NCI-H69 (cell line): ENCODE data around the gene CCDC175.
A peak's percentile ranks its signal among the peaks of the same experiment; 100 is the strongest.

Experiments used
- DNase-seq: peaks from one replicate; lab custom pipeline; 2025; lab: John Stamatoyannopoulos, UW

Gene CCDC175

GRCh38 chr14:59540852-59541251 is 35.8 kb downstream of the CCDC175 start:
- DNase-seq = no peak

- no peak for DNase-seq
These were observed 37.7 kb downstream of the CCDC175 start for GRCh38 chr14:59538936-59539335.

- DNase-seq = no peak
These were observed 39.1 kb downstream of the CCDC175 start for GRCh38 chr14:59537476-59537875.

- DNase-seq = peak; percentile 61
These were observed 42.1 kb downstream of the CCDC175 start for GRCh38 chr14:59534361-59534987.

- DNase-seq = peak; percentile 41
These were observed 44.2 kb downstream of the CCDC175 start for GRCh38 chr14:59532419-59532818.

- DNase-seq = no peak
These were observed 46.3 kb downstream of the CCDC175 start for GRCh38 chr14:59530349-59530748.

GRCh38 chr14:59529189-59529588 is 47.4 kb downstream of the CCDC175 start:
- peak; percentile 91 for DNase-seq

- DNase-seq = no peak
These were observed 56.4 kb downstream of the CCDC175 start for GRCh38 chr14:59520224-59520623.

GRCh38 chr14:59511916-59512575 is 64.6 kb downstream of the CCDC175 start:
- DNase-seq = peak; percentile 73

GRCh38 chr14:59510966-59511365 is 65.6 kb downstream of the CCDC175 start:
- no peak for DNase-seq

GRCh38 chr14:59510001-59510400 is 66.6 kb downstream of the CCDC175 start:
- no peak for DNase-seq

- no peak for DNase-seq
These were observed 67.5 kb downstream of the CCDC175 start for GRCh38 chr14:59509101-59509500.

GRCh38 chr14:59507752-59508103 is 68.9 kb downstream of the CCDC175 start:
- no peak for DNase-seq

GRCh38 chr14:59507063-59507751 is 69.4 kb downstream of the CCDC175 start:
- DNase-seq = peak; percentile 85

GRCh38 chr14:59503256-59503655 is 73.4 kb downstream of the CCDC175 start:
- DNase-seq = no peak

GRCh38 chr14:59500732-59501131 is 75.9 kb downstream of the CCDC175 start:
- no peak for DNase-seq

GRCh38 chr14:59492384-59492783 is 84.2 kb downstream of the CCDC175 start:
- no peak for DNase-seq

GRCh38 chr14:59490756-59491155 is 85.9 kb downstream of the CCDC175 start:
- no peak for DNase-seq

GRCh38 chr14:59484639-59485175 is 91.9 kb downstream of the CCDC175 start:
- no peak for DNase-seq

GRCh38 chr14:59483819-59484638 is 92.6 kb downstream of the CCDC175 start, which contains the start of the genes JKAMP and L3HYPDH:
Gene JKAMP (plus strand): TSS chr14:59484517. CDS start chr14:59484590, 73 bp downstream.
Gene L3HYPDH (minus strand): TSS chr14:59484408. CDS start chr14:59484316, 92 bp downstream.
- DNase-seq = peak; percentile 99

- peak; percentile 65 for DNase-seq
These were observed 93.2 kb downstream of the CCDC175 start for GRCh38 chr14:59483363-59483762.
